ENCODE measurements around the gene EFCAB6.

Gene EFCAB6

DNA sequence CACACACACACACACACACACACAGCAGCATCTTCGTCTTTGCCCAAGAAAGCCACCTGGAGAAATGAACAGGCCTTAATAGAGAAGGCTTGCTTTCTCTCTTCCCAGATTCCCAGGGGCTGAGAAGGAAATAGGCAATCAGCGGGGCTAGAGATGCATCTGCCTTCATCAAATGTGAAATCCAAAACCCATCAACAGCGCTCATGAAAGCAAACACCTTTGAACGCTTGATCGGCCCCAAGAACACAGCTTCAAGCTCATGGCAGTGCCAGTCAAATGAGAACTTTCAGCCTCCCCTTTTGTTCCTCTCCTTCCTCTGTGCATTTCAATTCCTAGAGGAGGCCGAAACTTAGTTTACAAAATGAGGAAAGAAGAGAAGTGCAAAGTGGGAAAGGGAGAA, 122.7 kb downstream of the EFCAB6 start:
- TF ChIP-seq, protein P1, sequence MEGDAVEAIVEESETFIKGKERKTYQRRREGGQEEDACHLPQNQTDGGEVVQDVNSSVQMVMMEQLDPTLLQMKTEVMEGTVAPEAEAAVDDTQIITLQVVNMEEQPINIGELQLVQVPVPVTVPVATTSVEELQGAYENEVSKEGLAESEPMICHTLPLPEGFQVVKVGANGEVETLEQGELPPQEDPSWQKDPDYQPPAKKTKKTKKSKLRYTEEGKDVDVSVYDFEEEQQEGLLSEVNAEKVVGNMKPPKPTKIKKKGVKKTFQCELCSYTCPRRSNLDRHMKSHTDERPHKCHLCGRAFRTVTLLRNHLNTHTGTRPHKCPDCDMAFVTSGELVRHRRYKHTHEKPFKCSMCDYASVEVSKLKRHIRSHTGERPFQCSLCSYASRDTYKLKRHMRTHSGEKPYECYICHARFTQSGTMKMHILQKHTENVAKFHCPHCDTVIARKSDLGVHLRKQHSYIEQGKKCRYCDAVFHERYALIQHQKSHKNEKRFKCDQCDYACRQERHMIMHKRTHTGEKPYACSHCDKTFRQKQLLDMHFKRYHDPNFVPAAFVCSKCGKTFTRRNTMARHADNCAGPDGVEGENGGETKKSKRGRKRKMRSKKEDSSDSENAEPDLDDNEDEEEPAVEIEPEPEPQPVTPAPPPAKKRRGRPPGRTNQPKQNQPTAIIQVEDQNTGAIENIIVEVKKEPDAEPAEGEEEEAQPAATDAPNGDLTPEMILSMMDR (IDR thresholded peaks at IDR 0.05; ENCODE audit: borderline replicate concordance, insufficient read depth, low read depth, low read length), result no peak
- no peak overlapping the region for H3K4me3 ChIP-seq (ENCODE audit: low read depth, low read length)

DNA sequence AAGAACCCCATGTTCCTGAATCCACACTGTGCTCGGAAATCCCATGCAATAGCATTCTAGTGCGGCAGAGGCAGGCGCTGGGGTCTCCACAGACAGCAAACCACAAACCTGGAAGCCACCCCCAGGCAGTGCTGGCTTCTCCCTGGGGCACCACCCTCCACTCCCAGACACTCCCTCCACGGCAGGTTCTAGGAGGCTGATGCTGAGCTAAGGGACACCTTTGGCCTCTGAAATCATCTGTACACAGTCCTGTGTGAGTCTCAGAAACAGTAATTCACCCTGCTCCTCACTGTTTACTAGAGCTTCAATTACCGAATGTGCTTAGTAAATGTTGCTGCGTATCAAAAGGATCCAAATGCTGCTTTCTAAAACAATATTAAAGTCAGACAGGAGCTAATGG, 129.3 kb downstream of the EFCAB6 start:
- TF ChIP-seq, protein P1 (IDR thresholded peaks at IDR 0.05; ENCODE audit: borderline replicate concordance, insufficient read depth, low read depth, low read length), result no peak
- no peak overlapping the region for H3K4me3 ChIP-seq (ENCODE audit: low read depth, low read length)

GRCh38 chr22:43681731-43682360, 130.3 kb downstream of the EFCAB6 start:
- TF ChIP-seq, protein P1 (IDR thresholded peaks at IDR 0.05; ENCODE audit: borderline replicate concordance, insufficient read depth, low read depth, low read length), result no peak
- no peak overlapping the region for H3K4me3 ChIP-seq (ENCODE audit: low read depth, low read length)

DNA sequence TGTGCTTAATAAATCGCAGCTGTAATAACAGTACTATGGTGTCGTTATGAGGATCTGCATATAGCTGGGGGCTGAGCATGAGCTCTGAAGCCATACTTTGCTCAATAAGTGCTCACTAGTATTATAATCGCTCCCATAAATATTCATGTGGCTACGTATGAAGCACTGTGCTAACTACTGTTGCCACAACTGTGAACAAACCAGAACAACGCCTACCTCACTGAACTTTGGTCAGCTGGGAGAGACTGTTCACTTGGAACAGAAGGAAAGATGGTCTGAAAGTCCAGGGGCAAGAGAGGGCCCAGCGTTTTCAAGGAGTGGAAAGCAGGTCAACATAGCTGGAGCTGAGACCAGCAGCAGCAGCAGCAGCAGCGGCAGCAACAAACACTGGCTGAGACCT, 141.6 kb downstream of the EFCAB6 start:
- no peak overlapping the region for H3K4me3 ChIP-seq (ENCODE audit: low read depth, low read length)
- TF ChIP-seq, protein P1 (IDR thresholded peaks at IDR 0.05; ENCODE audit: borderline replicate concordance, insufficient read depth, low read depth, low read length), result no peak

DNA sequence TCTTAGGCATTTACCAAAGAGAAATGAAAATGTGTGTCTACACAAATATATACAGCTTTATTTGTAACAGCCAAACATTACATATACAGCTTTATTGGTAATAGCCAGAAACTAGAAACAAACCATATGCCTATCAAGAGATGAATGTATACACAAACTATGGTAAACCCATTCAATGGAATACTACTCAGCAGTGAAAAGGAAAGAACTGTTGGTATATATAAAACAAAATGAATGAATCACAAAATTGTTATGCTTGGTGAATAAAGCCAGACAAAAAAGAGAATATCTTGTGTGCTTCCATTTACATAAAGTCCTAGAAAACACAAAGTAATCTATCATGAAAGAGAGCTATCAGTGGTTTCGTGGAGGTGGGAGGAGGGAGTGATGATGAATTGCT, 142.9 kb downstream of the EFCAB6 start:
- no peak overlapping the region for H3K4me3 ChIP-seq (ENCODE audit: low read depth, low read length)
- TF ChIP-seq, protein P1 (IDR thresholded peaks at IDR 0.05; ENCODE audit: borderline replicate concordance, insufficient read depth, low read depth, low read length), result no peak

GRCh38 chr22:43667656-43668055, 144.4 kb downstream of the EFCAB6 start:
- H3K4me3 ChIP-seq (ENCODE audit: low read depth, low read length), result no peak overlapping the region
- TF ChIP-seq, protein P1 (IDR thresholded peaks at IDR 0.05; ENCODE audit: borderline replicate concordance, insufficient read depth, low read depth, low read length), result no peak

DNA sequence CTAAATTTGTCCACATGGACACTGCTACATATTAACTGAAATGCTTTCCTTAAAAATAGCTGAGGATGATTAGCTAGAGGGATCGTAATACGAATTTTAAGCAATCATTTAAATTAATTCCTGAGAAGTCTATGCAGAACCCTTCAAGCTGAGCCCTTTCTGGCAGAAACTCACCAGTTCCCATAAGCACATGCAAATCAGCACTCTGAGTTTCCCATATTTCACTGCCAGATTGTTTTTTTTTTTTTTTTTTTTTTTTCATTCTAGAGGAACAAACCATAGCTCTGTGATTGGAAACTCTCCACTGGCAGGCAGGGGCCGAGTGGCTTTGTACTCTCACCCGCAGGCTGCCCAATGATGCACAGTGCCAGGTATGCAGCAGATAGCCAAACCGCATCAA, 145.6 kb downstream of the EFCAB6 start:
- H3K4me3 ChIP-seq (ENCODE audit: low read depth, low read length), result no peak overlapping the region
- TF ChIP-seq, protein P1 (IDR thresholded peaks at IDR 0.05; ENCODE audit: borderline replicate concordance, insufficient read depth, low read depth, low read length), result no peak
